D721Med (cell line): ENCODE results near the gene RBM5.

ENCODE experiments used
- DNase-seq: peaks from one replicate; pipeline ENCODE4 v3.0.0; 2011; ENCODE audit warnings: low spot score; ENCODE audit not compliant: insufficient read length
- FAIRE-seq: peaks from 2 replicates; lab custom pipeline; 2011; peaks lifted over from hg19 to GRCh38; lab: Jason Lieb, UNC
- CTCF ChIP-seq: IDR thresholded peaks from 2 replicates; pipeline ENCODE4 v1.5.1; 2012; ENCODE audit warnings: mild to moderate bottlenecking, control low read depth; ENCODE audit not compliant: insufficient read depth; ENCODE audit errors: missing control alignments

The RBM5 gene

DNA sequence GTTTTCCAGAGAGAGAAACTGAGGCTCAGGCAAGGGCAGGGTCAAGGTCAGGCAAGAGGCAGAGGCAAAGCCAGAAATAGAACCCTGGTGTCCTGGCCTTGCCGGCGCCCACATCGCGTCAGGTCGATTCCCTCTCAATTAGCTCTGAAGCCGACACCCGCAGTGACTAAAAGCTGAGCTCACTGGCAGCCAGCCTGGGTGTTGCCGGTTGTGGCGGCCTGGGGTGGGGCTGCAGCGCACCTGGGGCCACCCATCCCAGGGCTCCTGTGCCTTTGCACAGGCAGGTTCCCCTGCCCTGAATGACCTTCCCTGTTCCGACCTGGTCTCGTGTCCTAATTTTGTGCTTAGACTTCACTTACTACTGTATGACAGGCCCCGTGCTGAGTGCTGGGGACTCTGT lies 72.6 kb downstream of the RBM5 start:
- no peak for TF ChIP-seq CTCF
- DNase-seq (no peak), FAIRE-seq (no peak)

DNA sequence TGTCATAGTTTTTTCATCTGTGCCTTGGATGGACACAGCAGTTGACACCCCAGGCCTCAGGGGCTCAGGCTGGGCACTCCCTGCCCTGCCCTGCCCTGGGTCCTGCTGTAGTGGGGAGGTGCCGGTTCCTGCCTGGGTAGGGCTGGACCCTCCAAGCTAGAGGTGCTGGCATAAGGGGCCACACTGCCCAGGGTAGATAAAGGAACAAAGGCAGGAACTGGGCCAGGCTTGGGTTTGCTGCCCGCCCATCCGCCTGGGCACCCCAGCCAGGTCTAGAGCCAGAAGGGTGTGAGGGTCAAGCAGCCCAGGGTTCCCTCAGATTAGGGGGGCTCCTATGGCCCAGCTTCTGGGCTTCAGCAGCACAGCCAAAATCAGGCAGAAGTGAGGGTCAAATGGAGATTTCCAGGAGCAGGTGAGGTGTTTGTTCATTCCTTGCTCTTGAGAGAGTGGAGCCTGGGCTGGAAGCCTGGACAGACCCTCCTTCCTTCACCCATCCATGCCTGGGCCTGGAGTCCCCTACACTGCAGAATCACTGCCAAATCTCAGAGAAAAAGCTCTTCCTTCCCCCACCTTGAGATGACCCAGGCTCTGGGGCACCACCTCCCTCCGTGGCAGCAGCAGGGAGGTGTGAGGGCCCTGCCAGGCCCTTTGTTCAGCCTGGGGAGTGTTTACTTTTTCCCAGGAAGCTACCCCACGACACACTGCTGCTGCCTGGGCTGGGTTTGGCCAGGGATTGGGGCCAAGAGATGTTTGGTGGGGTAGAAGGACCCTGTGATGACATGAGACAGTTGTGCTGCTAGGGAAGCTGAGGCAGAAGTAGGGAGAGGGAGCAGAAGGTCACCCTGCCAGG lies 73.5 kb downstream of the RBM5 start:
- FAIRE-seq: no peak
- TF ChIP-seq CTCF: no peak

DNA sequence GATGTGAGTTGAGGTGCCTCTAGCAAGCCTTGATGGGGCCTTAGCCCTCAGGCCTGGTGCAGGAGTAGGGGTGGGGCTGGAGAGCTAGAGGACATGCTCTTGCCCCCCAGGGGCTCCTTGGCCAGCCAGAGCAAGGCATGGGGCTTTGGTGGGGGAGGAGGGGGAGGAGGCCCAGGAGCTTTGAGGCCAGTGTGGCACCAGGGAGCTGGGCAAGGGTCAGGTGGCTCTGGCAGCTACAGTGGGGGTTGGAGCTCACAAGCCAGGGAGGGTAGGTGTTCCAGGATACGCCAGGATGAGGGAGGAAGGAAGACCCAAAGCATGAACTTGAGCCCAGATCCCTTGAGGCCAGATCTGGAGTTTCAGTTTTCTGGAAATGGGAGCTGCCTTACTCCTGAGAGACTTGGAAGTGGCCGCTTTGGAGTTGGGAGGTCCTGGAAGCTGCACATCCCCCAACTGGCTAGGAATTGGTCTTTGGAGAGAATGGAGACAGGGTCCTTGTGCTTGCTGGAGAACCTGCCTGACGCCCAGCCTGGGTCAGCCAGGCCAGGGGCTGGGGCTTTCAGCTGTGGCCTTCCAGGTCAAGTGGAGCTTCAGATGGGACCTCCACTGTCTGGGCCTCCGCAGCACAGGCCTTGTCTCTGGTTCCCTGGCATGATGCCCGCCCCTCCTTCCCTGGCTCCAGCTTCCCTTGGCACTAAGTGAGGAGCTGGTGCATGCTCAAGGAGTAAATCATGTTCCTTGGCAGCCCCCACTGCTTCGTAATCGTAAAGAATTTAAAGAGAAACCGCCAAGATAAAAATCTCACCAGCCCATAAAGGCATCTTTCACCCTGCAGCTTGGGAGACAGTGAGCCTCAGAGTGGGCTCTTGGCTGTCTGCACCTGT lies 75.1 kb downstream of the RBM5 start:
- no peak for DNase-seq
- no peak for FAIRE-seq
- no peak for TF ChIP-seq CTCF

More for the DNA sequence above, 73.5 kb downstream of the RBM5 start:
- DNase-seq: no peak

DNA sequence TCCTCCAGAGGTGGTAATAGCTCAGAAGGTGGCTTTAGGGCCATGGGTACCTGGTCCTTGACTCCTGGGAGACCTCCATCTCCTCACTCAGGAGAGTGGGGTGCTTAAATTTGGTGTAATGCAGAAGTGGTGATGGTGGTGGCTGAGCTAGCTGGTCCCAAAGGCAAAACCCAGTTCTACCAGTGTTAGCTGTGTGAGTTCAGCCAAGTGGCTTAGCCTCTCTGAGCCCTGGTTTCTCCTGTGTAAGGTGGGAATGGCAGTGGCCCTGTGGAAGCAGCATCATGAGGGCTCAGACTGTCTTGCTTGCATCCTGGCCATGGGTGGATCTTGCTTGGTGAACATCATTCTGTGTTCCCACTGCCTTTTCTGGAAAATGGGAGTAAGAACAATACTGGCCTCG lies 75.8 kb downstream of the RBM5 start:
- no peak for TF ChIP-seq CTCF
- DNase-seq: no peak
- no peak for FAIRE-seq

- FAIRE-seq (no peak), DNase-seq (no peak)
- TF ChIP-seq CTCF: no peak
Observed at GRCh38 chr3:50164984-50165909, 76.5 kb downstream of the RBM5 start.

- no peak for TF ChIP-seq CTCF
- no peak for FAIRE-seq
- no peak for DNase-seq
Observed at GRCh38 chr3:50165910-50166538, 77.3 kb downstream of the RBM5 start.
